Subcutaneous adipose tissue (tissue), 4 donors: Measurements from ENCODE around the gene ACSL5. TPM values are rescaled to one million over a fixed set of nuclear protein-coding genes. Genes with fewer than 3 reads are reported as not detected.

Experiments
- CTCF ChIP-seq: fragments of 450-650 bp; IDR thresholded peaks from one replicate; pipeline ENCODE4 v1.5.1; 2016; ENCODE audit warnings: low read depth, mild to moderate bottlenecking, control low read depth, antibody characterized with exemption, moderate library complexity
- total RNA-seq, 4 donors: library from RNA; depleted of rRNA; stranded (reverse); fragments of >200 nt; gene quantifications; one replicate each; pipeline ENCODE4 v1.1.0, GENCODE V29; 2016

ACSL5 gene
- total RNA-seq, 4 donors from 2014 or later = 24.9 to 50.5 (median 34.3) TPM

GRCh38 chr10:112369495-112370423 is 4.2 kb upstream of the ACSL5 start:
- no peak for TF ChIP-seq CTCF

GRCh38 chr10:112370424-112370819 is 3.5 kb upstream of the ACSL5 start:
- TF ChIP-seq CTCF = no peak

GRCh38 chr10:112374724-112375541 is 1.0 kb downstream of the ACSL5 start:
- TF ChIP-seq CTCF = no peak

- no peak for TF ChIP-seq CTCF
Observed at GRCh38 chr10:112375721-112376395, 1.9 kb downstream of the ACSL5 start.

- TF ChIP-seq CTCF = no peak
Observed at GRCh38 chr10:112376396-112376790, 2.5 kb downstream of the ACSL5 start.

GRCh38 chr10:112379635-112380296 is 5.8 kb downstream of the ACSL5 start:
- TF ChIP-seq CTCF = no peak
